Activated CD4-positive, alpha-beta memory T cell treated with anti-CD3 and anti-CD28 coated beads, Interleukin-2, amount 10 ng/mL, durations not matched to agents 7 days and 5 days (primary cell): ENCODE measurements around the gene NOS1. TPM values are rescaled to one million over a fixed set of nuclear protein-coding genes. Genes with fewer than 3 reads are reported as not detected.
"Not testable (repeated sequence)": the region's sequence is repeated elsewhere in the genome, so short reads cannot be mapped to it uniquely, and the experiment has no call there.

Experiments used
- CTCF ChIA-PET: fragments of 350-600 bp; sonication (Branson Sonifier 250); formaldehyde crosslinking; loops from one replicate; lab custom pipeline; 2021; ENCODE audit warnings: antibody characterized with exemption, inconsistent platforms; lab: Charles Lee
- POLR2A ChIA-PET: fragments of 350-600 bp; sonication (Branson Sonifier 250); formaldehyde crosslinking; loops from one replicate; lab custom pipeline; 2021; ENCODE audit warnings: antibody characterized with exemption; lab: Charles Lee
- DNase-seq: peaks from one replicate; pipeline ENCODE4 v3.0.0-alpha.2; 2020
- H3K27ac Mint-ChIP-seq: one replicate; pipeline ENCODE4 v1.8.0; 2021; ENCODE audit warnings: mild to moderate bottlenecking, mixed read lengths
- H3K27me3 Mint-ChIP-seq: one replicate; pipeline ENCODE4 v1.8.0; 2021; ENCODE audit warnings: mixed read lengths
- H3K36me3 Mint-ChIP-seq: one replicate; pipeline ENCODE4 v1.8.0; 2021; ENCODE audit warnings: low read depth, mixed read lengths
- H3K4me1 Mint-ChIP-seq: one replicate; pipeline ENCODE4 v1.8.0; 2021; ENCODE audit warnings: mixed read lengths
- H3K4me3 Mint-ChIP-seq: one replicate; pipeline ENCODE4 v1.8.0; 2021; ENCODE audit warnings: mild to moderate bottlenecking, mixed read lengths
- H3K9me3 Mint-ChIP-seq: one replicate; pipeline ENCODE4 v1.8.0; 2021; ENCODE audit warnings: mixed read lengths
- total RNA-seq, 2 experiments: library from RNA; stranded (reverse); gene quantifications; one replicate each; pipeline ENCODE4 v1.2.3, GENCODE V29; 2021

The NOS1 gene
- total RNA-seq, 2 experiments from 2014 or later: not detected

DNA sequence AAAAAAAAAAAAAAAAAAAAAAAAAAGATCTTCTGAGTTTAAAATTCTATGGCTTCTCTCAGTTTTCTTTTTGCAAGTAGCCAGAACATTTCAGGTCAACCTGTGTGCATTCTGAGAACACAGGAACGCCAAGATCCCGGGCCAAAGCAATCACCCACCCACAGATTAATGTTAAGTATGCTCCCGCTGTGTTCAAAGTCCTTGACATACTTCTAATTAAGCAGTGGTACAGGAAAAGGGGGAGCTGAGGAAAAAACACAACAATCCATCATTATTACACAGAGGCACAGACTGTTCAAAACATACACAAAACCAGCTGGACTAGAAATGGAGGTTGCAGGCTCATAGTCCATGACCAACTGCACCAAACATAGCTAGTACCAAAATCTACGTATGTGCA lies 174.0 kb downstream of the NOS1 start:
- peaks cover 23% of the 10 kb centered on the region for H3K4me1 Mint-ChIP-seq
- H3K36me3 Mint-ChIP-seq: peaks cover 46% of the 10 kb centered on the region
- no peak for DNase-seq
- peaks cover 10% of the 10 kb centered on the region for H3K27me3 Mint-ChIP-seq
- ChIA-PET CTCF (no interaction called here), POLR2A (no interaction called here)
- peaks cover 3% of the 10 kb centered on the region for H3K9me3 Mint-ChIP-seq
- H3K27ac Mint-ChIP-seq: no peak overlapping the region
- no peak overlapping the region for H3K4me3 Mint-ChIP-seq

DNA sequence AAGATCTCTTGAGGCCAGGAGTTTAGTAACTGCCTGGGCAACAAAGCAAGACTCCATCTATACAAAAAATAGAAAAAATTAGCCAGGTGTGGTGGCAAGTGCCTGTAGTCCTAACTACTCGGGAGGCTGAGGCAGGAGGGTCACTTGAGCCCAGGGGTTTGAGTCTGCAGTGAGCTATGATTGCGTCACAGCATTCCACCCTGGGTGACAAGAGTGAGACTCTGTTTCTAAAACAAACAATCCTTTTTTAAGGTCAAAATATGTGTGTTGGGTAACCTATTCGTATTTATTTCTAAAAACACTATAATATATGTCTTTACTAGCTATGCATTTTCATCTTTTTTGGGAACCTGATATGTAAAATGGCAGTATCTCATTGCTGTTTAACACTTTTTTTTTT lies 178.6 kb downstream of the NOS1 start:
- peaks cover 81% of the 10 kb centered on the region for H3K36me3 Mint-ChIP-seq
- H3K4me3 Mint-ChIP-seq: no peak overlapping the region
- ChIA-PET CTCF (interaction anchor here (0.6 kb wide), 1 partner anchor 15 kb away, joined by 4 read pairs; no protein-coding TSS in a partner anchor), POLR2A (interaction anchor here (1.8 kb wide), 1 partner anchor 8 kb away, joined by 5 read pairs; no protein-coding TSS in a partner anchor)
- H3K27me3 Mint-ChIP-seq: no peaks in the 10 kb centered on the region
- no peak overlapping the region for H3K27ac Mint-ChIP-seq
- H3K9me3 Mint-ChIP-seq: peaks cover 9% of the 10 kb centered on the region
- no peak for DNase-seq
- peaks cover 3% of the 10 kb centered on the region for H3K4me1 Mint-ChIP-seq

DNA sequence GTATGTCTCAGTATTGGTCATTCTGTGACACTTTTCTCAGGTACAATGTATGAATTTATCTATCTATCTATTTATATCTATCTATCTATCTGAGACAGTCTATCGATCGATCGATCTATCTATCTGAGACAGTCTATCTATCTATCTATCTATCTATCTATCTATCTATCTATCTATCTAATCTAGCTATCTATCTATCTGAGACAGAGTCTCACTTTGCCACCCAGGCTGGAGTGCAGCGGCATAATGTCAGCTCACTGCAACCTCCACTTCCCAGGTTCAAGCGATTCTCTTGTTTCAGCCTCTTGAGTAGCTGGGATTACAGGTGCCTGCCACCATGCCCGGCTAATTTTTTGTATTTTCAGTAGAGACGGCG lies 180.0 kb downstream of the NOS1 start:
- not testable (repeated sequence) for DNase-seq, H3K4me3 Mint-ChIP-seq, H3K27ac Mint-ChIP-seq, H3K27me3 Mint-ChIP-seq, H3K9me3 Mint-ChIP-seq, H3K4me1 Mint-ChIP-seq
- H3K36me3 Mint-ChIP-seq: peaks cover 80% of the 10 kb centered on the region
- ChIA-PET CTCF (interaction anchor here (0.6 kb wide), 1 partner anchor 260 kb away, joined by 6 read pairs; no protein-coding TSS in a partner anchor), POLR2A (interaction anchor here (1.2 kb wide), 1 partner anchor 9 kb away, joined by 3 read pairs; the partner anchor contains the start of gene FBXO21)

DNA sequence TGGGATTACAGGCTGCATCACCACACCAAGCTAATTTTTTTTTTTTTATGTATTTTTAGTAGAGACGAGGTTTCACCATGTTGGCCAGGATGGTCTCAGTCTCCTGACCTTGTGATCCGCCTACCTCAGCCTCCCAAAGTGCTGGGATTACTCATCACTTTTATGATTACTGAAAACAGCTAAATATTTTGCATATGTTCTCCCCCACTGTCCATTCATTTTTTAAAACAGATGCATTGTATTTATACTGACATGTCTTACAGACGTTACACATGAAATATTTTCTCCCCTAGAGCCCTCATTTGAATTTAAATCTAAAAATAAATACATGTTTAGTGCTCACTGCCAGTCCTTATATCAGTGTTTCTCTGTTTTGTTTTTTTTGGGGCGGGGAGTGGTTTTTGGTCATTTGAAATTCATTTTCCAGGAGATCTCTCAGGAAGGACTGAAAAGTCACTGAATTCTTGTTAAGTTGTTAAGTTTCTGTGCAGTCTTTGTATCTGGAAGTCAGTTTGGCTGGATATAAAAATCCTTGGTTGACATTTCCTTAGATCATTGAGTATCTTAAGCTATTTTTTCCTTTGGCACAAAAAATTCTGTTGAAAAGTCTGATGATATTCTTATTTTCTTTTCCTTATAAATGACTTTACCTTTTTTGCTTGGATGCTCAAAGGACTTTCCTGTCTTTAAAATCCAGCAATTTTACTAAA lies 180.5 kb downstream of the NOS1 start:
- DNase-seq: no peak
- no peak overlapping the region for H3K27ac Mint-ChIP-seq
- H3K4me1 Mint-ChIP-seq: no peaks in the 10 kb centered on the region
- H3K27me3 Mint-ChIP-seq: no peaks in the 10 kb centered on the region
- ChIA-PET POLR2A (interaction anchor here (0.6 to 1.2 kb wide), 2 partner anchors 9 to 20 kb away, joined by 3 read pairs; partner anchors contain the start of gene FBXO21), CTCF (no interaction called here)
- H3K9me3 Mint-ChIP-seq: peaks cover 9% of the 10 kb centered on the region
- peaks cover 82% of the 10 kb centered on the region for H3K36me3 Mint-ChIP-seq
- no peak overlapping the region for H3K4me3 Mint-ChIP-seq

DNA sequence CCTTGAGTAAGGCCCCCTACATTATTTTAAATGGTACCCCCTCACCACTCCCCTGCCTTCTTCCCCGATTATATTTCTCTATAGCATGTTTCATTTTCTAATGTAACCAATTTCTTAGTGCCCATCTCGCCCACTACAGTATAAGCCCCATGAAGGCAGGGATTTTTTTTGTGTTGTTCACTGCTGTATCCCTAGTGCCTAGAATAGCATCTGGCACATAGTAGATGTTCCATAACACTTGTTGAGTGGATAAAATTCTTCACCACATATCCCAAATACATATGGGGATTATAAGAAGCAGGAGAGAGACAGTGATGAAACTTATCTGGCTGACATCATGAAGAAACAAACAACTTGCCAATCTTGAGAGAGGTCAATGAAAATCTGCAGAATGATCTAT lies 182.7 kb downstream of the NOS1 start:
- Mint-ChIP-seq H3K27ac (no peak overlapping the region), H3K36me3 (peaks cover 88% of the 10 kb centered on the region), H3K4me3 (no peak overlapping the region)

DNA sequence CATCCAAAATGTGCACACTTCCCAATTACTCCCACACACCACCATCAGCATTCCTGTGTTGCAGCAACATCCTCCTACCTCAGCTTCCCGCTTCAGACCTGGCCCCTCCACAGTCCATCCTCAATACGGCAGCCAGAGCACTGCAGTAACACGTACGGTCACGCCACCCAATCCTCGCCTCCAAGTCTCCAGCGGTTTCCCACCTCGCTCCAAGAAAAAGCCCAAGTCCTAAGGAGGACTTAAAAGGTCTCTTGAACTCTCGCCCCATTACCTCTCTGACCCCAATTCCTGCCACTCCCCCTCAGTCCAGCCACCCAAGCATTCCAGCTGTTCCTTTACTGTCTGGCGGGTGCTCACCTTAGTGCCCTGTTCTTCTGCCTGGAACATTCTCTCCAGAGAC lies 183.1 kb downstream of the NOS1 start:
- ChIA-PET CTCF (no interaction called here), POLR2A (no interaction called here)
- Mint-ChIP-seq H3K27ac (no peak overlapping the region), H3K9me3 (peaks cover 6% of the 10 kb centered on the region), H3K36me3 (peaks cover 88% of the 10 kb centered on the region), H3K4me1 (no peaks in the 10 kb centered on the region), H3K4me3 (no peak overlapping the region), H3K27me3 (no peaks in the 10 kb centered on the region)
- no peak for DNase-seq

More for the DNA sequence above, 182.7 kb downstream of the NOS1 start:
- POLR2A ChIA-PET: no interaction called here
- DNase-seq: no peak
- no peaks in the 10 kb centered on the region for H3K4me1 Mint-ChIP-seq
- no peaks in the 10 kb centered on the region for H3K27me3 Mint-ChIP-seq
- peaks cover 9% of the 10 kb centered on the region for H3K9me3 Mint-ChIP-seq
- CTCF ChIA-PET: no interaction called here

DNA sequence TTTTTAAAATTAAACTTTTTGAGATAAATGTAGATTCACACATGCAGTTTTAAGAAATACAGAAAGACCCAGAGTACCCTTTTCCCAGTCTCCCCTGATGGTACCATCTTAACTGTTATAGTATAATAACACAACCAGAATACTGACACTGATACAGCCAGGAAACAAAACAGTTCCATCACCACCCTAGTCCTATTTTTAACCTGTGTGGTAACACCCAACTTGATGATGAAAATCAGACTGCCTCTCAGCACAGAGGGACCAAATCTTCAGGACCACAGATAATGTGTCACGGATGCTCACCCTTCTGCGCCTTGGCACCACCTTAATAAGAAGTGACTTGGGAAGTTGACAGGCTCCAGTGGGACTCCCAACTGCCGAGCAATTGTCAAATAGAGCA lies 189.3 kb downstream of the NOS1 start:
- H3K4me1 Mint-ChIP-seq: peaks cover 1% of the 10 kb centered on the region
- H3K36me3 Mint-ChIP-seq: peaks cover 66% of the 10 kb centered on the region
- no peaks in the 10 kb centered on the region for H3K27me3 Mint-ChIP-seq
- POLR2A ChIA-PET: no interaction called here
- CTCF ChIA-PET: no interaction called here
- no peak for DNase-seq
- H3K9me3 Mint-ChIP-seq: no peaks in the 10 kb centered on the region
- no peak overlapping the region for H3K27ac Mint-ChIP-seq
- H3K4me3 Mint-ChIP-seq: no peak overlapping the region

DNA sequence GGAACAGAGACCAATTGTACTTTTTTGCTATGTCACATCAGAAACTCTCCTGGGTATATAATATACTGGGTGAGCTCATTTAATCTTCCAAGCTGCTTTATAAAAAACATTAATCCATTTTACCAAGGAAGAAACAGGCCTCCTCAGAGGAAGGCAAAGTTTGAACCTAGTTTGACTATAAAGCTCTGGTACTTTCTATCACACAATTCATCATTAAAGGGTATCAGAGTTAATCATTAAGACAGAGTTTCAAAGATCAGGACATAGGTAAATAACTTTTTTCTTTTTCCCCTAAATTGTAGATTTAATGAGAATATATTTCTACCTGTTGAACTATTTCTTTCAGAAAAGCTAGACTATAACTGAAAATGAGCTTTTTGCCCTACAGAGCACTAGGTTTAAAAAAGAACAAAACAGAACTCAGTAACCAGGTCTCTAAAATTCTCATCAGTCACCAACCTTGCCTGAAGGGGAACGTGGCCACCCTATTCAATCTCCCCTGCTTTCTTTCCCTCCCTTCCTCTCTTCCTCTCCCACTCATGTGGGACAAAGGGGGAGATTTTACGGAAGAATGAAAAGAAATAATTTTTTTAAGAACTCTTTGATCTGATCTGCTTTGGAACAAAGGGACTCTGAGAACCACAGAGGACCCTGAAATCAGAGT lies 189.8 kb downstream of the NOS1 start:
- CTCF ChIA-PET: no interaction called here
- no peak overlapping the region for H3K4me3 Mint-ChIP-seq
- no peaks in the 10 kb centered on the region for H3K9me3 Mint-ChIP-seq
- H3K36me3 Mint-ChIP-seq: peaks cover 67% of the 10 kb centered on the region
- POLR2A ChIA-PET: no interaction called here
- H3K27me3 Mint-ChIP-seq: no peaks in the 10 kb centered on the region
- no peak for DNase-seq
- H3K27ac Mint-ChIP-seq: no peak overlapping the region
- H3K4me1 Mint-ChIP-seq: peaks cover 1% of the 10 kb centered on the region

DNA sequence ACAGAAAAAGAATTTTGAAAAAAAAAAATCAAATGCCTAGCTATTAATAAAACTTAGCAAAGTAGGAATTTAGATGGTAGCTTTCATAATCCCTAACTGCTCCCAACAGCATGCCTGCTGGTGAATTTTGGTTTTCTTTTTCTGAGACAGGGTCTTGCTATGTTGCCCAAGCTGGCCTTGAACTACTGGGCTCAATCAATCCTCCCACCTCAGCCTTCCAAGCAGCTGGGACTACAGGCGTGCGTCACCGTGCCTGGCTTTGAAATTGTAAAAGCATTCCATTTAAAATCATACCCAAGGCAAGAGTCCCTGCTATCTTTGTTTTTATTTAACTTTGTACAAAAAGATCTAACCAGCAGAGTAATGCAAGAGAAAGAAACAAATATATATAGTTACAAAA lies 191.9 kb downstream of the NOS1 start:
- no peaks in the 10 kb centered on the region for H3K27me3 Mint-ChIP-seq
- H3K4me1 Mint-ChIP-seq: peaks cover 1% of the 10 kb centered on the region
- no peak overlapping the region for H3K27ac Mint-ChIP-seq
- no peak overlapping the region for H3K4me3 Mint-ChIP-seq
- CTCF ChIA-PET: interaction anchor here (1.2 kb wide), 1 partner anchor 12 kb away, joined by 3 read pairs; no protein-coding TSS in a partner anchor
- no peaks in the 10 kb centered on the region for H3K9me3 Mint-ChIP-seq
- no peak for DNase-seq
- H3K36me3 Mint-ChIP-seq: peaks cover 61% of the 10 kb centered on the region
- POLR2A ChIA-PET: no interaction called here

DNA sequence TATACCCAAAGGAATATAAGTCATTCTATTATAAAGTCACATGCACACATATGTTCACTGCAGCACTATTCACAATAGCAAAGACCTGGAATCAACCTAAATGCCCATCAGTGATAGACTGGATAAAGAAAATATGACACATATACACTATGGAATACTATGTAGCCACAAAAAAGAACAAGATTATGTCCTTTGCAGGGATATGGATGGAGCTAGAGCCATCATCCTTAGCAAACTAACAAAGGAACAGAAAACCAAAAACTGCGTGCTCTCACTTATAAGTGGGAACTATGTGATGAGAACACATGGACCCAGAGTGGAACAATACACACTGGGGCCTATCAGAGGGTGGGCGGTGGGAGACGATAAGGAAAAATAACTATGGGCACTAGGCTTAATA lies 192.4 kb downstream of the NOS1 start:
- no peak for DNase-seq
- Mint-ChIP-seq H3K9me3 (no peaks in the 10 kb centered on the region), H3K4me1 (peaks cover 1% of the 10 kb centered on the region), H3K27me3 (no peaks in the 10 kb centered on the region), H3K36me3 (peaks cover 59% of the 10 kb centered on the region), H3K27ac (no peak overlapping the region), H3K4me3 (no peak overlapping the region)
- ChIA-PET POLR2A (no interaction called here), CTCF (interaction anchor here (1.2 kb wide), 1 partner anchor 11 kb away, joined by 3 read pairs; no protein-coding TSS in a partner anchor)

DNA sequence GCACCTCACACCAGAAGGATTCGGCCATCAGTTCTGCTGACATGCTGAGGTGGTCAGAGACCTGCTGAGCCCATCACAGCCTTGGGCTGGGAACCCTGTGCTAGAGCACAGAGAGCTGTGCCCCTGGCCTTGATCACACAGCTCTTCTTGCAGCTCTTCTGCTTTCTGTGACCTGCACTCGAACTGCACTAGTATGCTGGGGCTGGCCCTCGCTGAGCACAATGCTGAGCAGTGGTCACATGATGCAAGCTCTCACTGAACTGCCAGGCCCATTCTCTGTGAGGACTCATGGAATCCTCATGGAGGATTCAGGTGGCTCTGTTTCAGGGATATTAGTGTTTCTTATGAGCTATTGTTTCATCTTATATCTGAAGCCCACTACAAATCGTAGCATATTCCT lies 193.7 kb downstream of the NOS1 start:
- Mint-ChIP-seq H3K36me3 (peaks cover 57% of the 10 kb centered on the region), H3K27ac (no peak overlapping the region), H3K4me3 (no peak overlapping the region), H3K4me1 (peaks cover 1% of the 10 kb centered on the region), H3K27me3 (no peaks in the 10 kb centered on the region), H3K9me3 (no peaks in the 10 kb centered on the region)
- DNase-seq: no peak
- CTCF ChIA-PET: interaction anchor here (0.5 kb wide), 1 partner anchor 15 kb away, joined by 4 read pairs; no protein-coding TSS in a partner anchor
- POLR2A ChIA-PET: no interaction called here

DNA sequence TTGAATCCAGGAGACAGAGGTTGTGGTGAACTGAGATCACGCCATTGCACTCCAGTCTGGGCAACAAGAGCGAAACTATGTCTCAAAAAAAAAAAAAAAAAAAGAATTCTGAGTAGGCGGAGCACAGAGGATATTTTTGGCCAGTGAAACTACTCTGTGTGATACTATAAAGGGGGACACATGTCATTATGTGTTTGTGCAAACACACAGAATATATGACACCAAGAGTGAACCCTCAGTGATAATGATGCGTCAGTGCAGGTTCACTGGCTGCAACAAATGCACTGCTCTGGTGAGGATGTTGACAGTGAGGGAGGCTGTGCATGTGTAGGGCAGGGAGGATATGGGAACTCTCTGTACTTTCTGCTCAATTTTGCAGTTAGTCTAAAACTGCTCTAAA lies 195.3 kb downstream of the NOS1 start:
- Mint-ChIP-seq H3K4me3 (no peak overlapping the region), H3K27me3 (no peaks in the 10 kb centered on the region), H3K9me3 (no peaks in the 10 kb centered on the region), H3K27ac (no peak overlapping the region), H3K4me1 (no peaks in the 10 kb centered on the region), H3K36me3 (peaks cover 64% of the 10 kb centered on the region)
- CTCF ChIA-PET: interaction anchor here (0.7 kb wide), 1 partner anchor 100 kb away, joined by 4 read pairs; no protein-coding TSS in a partner anchor
- POLR2A ChIA-PET: interaction anchor here (1.2 kb wide), 1 partner anchor 11 kb away, joined by 3 read pairs; no protein-coding TSS in a partner anchor
- no peak for DNase-seq

DNA sequence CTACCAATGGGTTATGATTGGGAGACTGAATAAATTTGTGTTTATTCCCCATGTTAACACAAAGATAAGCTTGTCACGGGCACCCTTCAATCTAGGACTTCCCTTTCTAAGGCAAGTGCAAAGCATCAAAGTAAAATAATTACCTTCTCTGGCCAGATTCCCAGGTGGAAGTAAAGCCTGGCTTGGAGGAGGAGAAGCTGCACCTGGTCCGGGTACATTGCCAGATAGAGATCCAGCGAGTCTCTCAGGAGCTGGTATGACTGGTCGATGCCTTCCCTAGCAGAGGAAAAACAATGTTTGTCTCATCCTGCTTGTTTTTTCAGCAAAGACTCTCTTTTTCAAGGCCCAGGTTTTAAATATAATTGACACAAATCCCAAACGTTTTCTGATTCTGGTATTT lies 196.1 kb downstream of the NOS1 start:
- H3K4me1 Mint-ChIP-seq: no peaks in the 10 kb centered on the region
- no peaks in the 10 kb centered on the region for H3K27me3 Mint-ChIP-seq
- no peak for DNase-seq
- no peak overlapping the region for H3K4me3 Mint-ChIP-seq
- H3K27ac Mint-ChIP-seq: no peak overlapping the region
- peaks cover 66% of the 10 kb centered on the region for H3K36me3 Mint-ChIP-seq
- H3K9me3 Mint-ChIP-seq: no peaks in the 10 kb centered on the region
- ChIA-PET POLR2A (interaction anchor here (1.2 kb wide), 1 partner anchor 10 kb away, joined by 3 read pairs; no protein-coding TSS in a partner anchor), CTCF (interaction anchor here (0.7 kb wide), 1 partner anchor 99 kb away, joined by 4 read pairs; no protein-coding TSS in a partner anchor)
